Fibroblast of lung (primary cell): ENCODE results near the gene MED7.

ENCODE experiments used
- CTCF ChIP-seq, 2 donors: IDR thresholded peaks in 1 of 2; conservative IDR thresholded peaks in 1 of 2; 1 replicate in 1 of 2; 2 replicates in 1 of 2; pipeline ENCODE4 v1.5.1; 2011 to 2012; ENCODE audit warnings: low read length in 2 of 2, control low read depth in 1 of 2, inconsistent platforms in 1 of 2, low read depth in 1 of 2, mild to moderate bottlenecking in 1 of 2
- EZH2 ChIP-seq: IDR thresholded peaks from 2 replicates; pipeline ENCODE4 v1.5.1; 2012; ENCODE audit warnings: low read length, control low read depth, mild to moderate bottlenecking; ENCODE audit errors: missing control alignments

GRCh38 chr5:157178966-157179365 is 36.3 kb upstream of the MED7 start:
- TF ChIP-seq CTCF (conservative IDR thresholded peaks at IDR 0.05 in 1 of 2, IDR thresholded peaks at IDR 0.05 in 1 of 2; ENCODE audit: low read depth in 1 of 2, low read length in 2 of 2) (no peak), EZH2 (no peak)
